ENCODE data around the gene MXRA7. TPM values are rescaled to one million over a fixed set of nuclear protein-coding genes. Genes with fewer than 3 reads are reported as not detected.

Gene MXRA7
- total RNA-seq, 5 donors from 2014 or later (not counting 1 experiment from before 2014, with no cell fraction given): 5.9 to 14.7 (median 13.5) TPM

DNA sequence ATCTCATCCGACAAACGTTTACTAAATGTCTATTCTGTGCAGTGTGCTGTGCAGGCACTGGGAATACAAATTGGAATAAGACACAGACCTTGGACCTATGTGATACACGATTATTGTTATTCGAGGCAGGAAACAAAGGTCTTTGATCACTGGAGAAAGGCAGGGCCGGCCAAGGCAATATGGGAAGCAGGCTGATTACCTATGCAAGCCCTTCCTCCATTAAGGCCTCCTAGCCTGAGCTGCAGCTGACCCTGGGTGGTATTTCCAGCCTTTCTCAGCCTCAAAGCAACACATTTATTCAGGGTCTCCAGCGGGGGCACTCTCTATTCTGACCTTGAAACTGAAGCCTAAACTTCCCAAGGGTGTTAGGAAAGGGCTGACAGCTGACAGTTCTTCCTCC is 80.6 kb downstream of the MXRA7 start:
- Mint-ChIP-seq H3K36me3 (no peaks in the 10 kb centered on the region), H3K27me3 (peaks cover 0 to 2% of the 10 kb centered on the region in 2 donors), H3K9me3 (no peaks in the 10 kb centered on the region), H3K27ac (peak overlapping the region in 1 of 2 donors; percentile 44), H3K4me1 (peaks cover 0 to 9% (median 0%) of the 10 kb centered on the region in 3 donors), H3K4me3 (no peak overlapping the region)
- H3K9me3 ChIP-seq: no peaks in the 10 kb centered on the region
- ATAC-seq (replicated peaks in 1 of 4) (no peak), DNase-seq (no peak)
- H3K36me3 ChIP-seq (ENCODE audit: control insufficient read depth in 2 of 2, extremely low read depth in 1 of 2, insufficient read depth in 1 of 2, low read length in 1 of 2): peaks cover 0 to 3% of the 10 kb centered on the region in 2 donors
- peaks cover 0 to 8% of the 10 kb centered on the region in 2 experiments for H3K27me3 ChIP-seq (replicated peaks in 1 of 2; ENCODE audit: control insufficient read depth in 2 of 2, extremely low read depth in 1 of 2, insufficient read depth in 2 of 2, low read length in 1 of 2)
- no peak overlapping the region for H3K4me3 ChIP-seq (ENCODE audit: control insufficient read depth in 1 of 2, extremely low read depth in 1 of 2, low read length in 1 of 2)
- no peaks in the 10 kb centered on the region for H3K4me1 ChIP-seq (ENCODE audit: control insufficient read depth in 1 of 2, extremely low read depth in 1 of 2, insufficient read depth in 2 of 2, low read length in 2 of 2)
- CTCF ChIA-PET: no interaction called here
- WGBS (ENCODE audit: insufficient coverage): 91% methylated on average over 5 of the region's 6 CpGs
- POLR2A ChIA-PET: interaction anchor here in 1 of 2 donors (0.6 kb wide), 1 partner anchor 33 kb away, joined by 6 read pairs; no protein-coding TSS in a partner anchor
- no peak overlapping the region for H3K27ac ChIP-seq (ENCODE audit: low read length)

Other genes starting within 250 kb of the MXRA7 start
- not detected for gene AANAT, start 243.4 kb downstream of the MXRA7 start, total RNA-seq
- 10 to 100 TPM; 35.2 to 99.0 (median 74.0) TPM for gene RHBDF2, start 209.5 kb downstream of the MXRA7 start, total RNA-seq
- gene CYGB, start 173.3 kb downstream of the MXRA7 start, total RNA-seq: under 1 TPM; 0.20 to 0.76 (median 0.65) TPM
- 1 to 10 TPM in 2 of 5 donors, under 1 TPM in 3; 0.66 to 1.3 (median 0.92) TPM for gene PRCD, start 170.9 kb downstream of the MXRA7 start, total RNA-seq
- 1 to 10 TPM in 3 of 5 donors, under 1 TPM in 2; 0.55 to 4.7 (median 2.1) TPM for gene ST6GALNAC2, start 125.1 kb downstream of the MXRA7 start, total RNA-seq
- 10 to 100 TPM in 1 of 5 donors, 1 to 10 TPM in 4; 2.6 to 20.5 (median 6.6) TPM for gene ST6GALNAC1, start 67.2 kb downstream of the MXRA7 start, total RNA-seq
- 100 to 1,000 TPM in 1 of 5 donors, 10 to 100 TPM in 4; 48.7 to 155 (median 56.6) TPM for gene JMJD6, start 15.6 kb upstream of the MXRA7 start, total RNA-seq
- gene METTL23, start 15.9 kb upstream of the MXRA7 start, total RNA-seq: 10 to 100 TPM; 46.9 to 70.1 (median 60.0) TPM
- 100 to 1,000 TPM; 349 to 413 (median 382) TPM for gene SRSF2, start 26.4 kb upstream of the MXRA7 start, total RNA-seq
- gene MFSD11, start 27.2 kb upstream of the MXRA7 start, total RNA-seq: 10 to 100 TPM; 30.5 to 41.5 (median 34.6) TPM
- gene MGAT5B, start 157.4 kb upstream of the MXRA7 start, total RNA-seq: 1 to 10 TPM in 2 of 5 donors, under 1 TPM in 3; 0.15 to 2.4 (median 0.79) TPM

Measured in T-cell (primary cell).